H1 (cell line): Measurements from ENCODE around the gene BAK1. TPM values are rescaled to one million over a fixed set of nuclear protein-coding genes. Genes with fewer than 3 reads are reported as not detected.

ENCODE experiments used
- CTCF ChIA-PET: fragments of 300-600 bp; sonication (Branson Sonifier 250); formaldehyde crosslinking; loops from one replicate; lab custom pipeline; 2021; ENCODE audit not compliant: partially characterized antibody; lab: Charles Lee
- POLR2A ChIA-PET: fragments of 300-600 bp; sonication (Branson Sonifier 250); formaldehyde crosslinking; loops from one replicate; lab custom pipeline; 2021; ENCODE audit warnings: inconsistent platforms; ENCODE audit not compliant: partially characterized antibody; lab: Charles Lee
- DNase-seq, 2 experiments: peaks; one replicate each; pipeline versions ENCODE4 v3.0.0 to v3.0.0-alpha.2; 2010 to 2022; ENCODE audit warnings: low spot score in 2 of 2, low read depth in 1 of 2, mixed read lengths in 1 of 2
- FAIRE-seq: peaks from 2 replicates; lab custom pipeline; 2011; peaks lifted over from hg19 to GRCh38; lab: Jason Lieb, UNC
- H2AFZ ChIP-seq: 2 replicates; pipeline ENCODE4 v1.8.1; 2012; ENCODE audit warnings: low read length, inconsistent platforms
- H2AK5ac ChIP-seq: 2 replicates; pipeline ENCODE4 v1.6.1; 2013; ENCODE audit warnings: low read depth, low read length
- H2BK120ac ChIP-seq: replicated peaks from 2 replicates; pipeline ENCODE3; 2013; ENCODE audit warnings: low read depth, low read length, inconsistent platforms
- H2BK12ac ChIP-seq: 2 replicates; pipeline ENCODE4 v1.6.1; 2013; ENCODE audit warnings: low read depth, low read length
- H2BK15ac ChIP-seq: 2 replicates; pipeline ENCODE4 v1.6.1; 2013; ENCODE audit warnings: low read length
- H2BK20ac ChIP-seq: 2 replicates; pipeline ENCODE4 v1.6.1; 2013; ENCODE audit warnings: low read length
- H2BK5ac ChIP-seq: 2 replicates; pipeline ENCODE4 v1.6.1; 2013; ENCODE audit warnings: low read depth, low read length
- H3K14ac ChIP-seq: 2 replicates; pipeline ENCODE4 v1.6.1; 2013; ENCODE audit warnings: inconsistent platforms; ENCODE audit not compliant: insufficient read length
- H3K18ac ChIP-seq: 2 replicates; pipeline ENCODE4 v1.6.1; 2013; ENCODE audit warnings: low read length; ENCODE audit errors: extremely low read depth
- H3K23ac ChIP-seq: 2 replicates; pipeline ENCODE4 v1.6.1; 2013; ENCODE audit warnings: inconsistent platforms; ENCODE audit not compliant: insufficient read length
- H3K23me2 ChIP-seq: 2 replicates; pipeline ENCODE4 v1.6.1; 2013; ENCODE audit warnings: low read depth, low read length
- H3K27ac ChIP-seq: 2 replicates; pipeline ENCODE4 v1.6.1; 2011; ENCODE audit warnings: low read depth, low read length, inconsistent platforms
- H3K27me3 ChIP-seq, 4 experiments: replicated peaks in 1 of 4; 1 replicate in 1 of 4; 2 replicates in 3 of 4; pipeline versions ENCODE4 v1.6.1 to v1.8.1; 2011 to 2013; ENCODE audit warnings: low read length in 3 of 4, mild to moderate bottlenecking in 3 of 4, inconsistent platforms in 2 of 4, mixed read lengths in 2 of 4, moderate library complexity in 1 of 4; ENCODE audit not compliant: control insufficient read depth in 3 of 4, insufficient read depth in 3 of 4; ENCODE audit errors: extremely low read depth in 1 of 4
- H3K36me3 ChIP-seq, 4 experiments: 2 replicates each; pipeline versions ENCODE4 v1.6.1 to v1.8.1; 2011 to 2013; ENCODE audit warnings: mild to moderate bottlenecking in 4 of 4, low read length in 3 of 4, moderate library complexity in 2 of 4, control low read depth in 1 of 4, inconsistent platforms in 1 of 4; ENCODE audit not compliant: insufficient read depth in 4 of 4, control insufficient read depth in 2 of 4
- H3K4ac ChIP-seq: replicated peaks from 2 replicates; pipeline ENCODE3; 2013; ENCODE audit warnings: low read length, low read depth, mixed read lengths, inconsistent platforms; ENCODE audit not compliant: insufficient read length
- H3K4me1 ChIP-seq, 4 experiments: replicated peaks in 1 of 4; 1 replicate in 1 of 4; 2 replicates in 3 of 4; pipeline versions ENCODE4 v1.6.1 to v1.8.1; 2011 to 2013; ENCODE audit warnings: low read length in 3 of 4, inconsistent platforms in 2 of 4, mixed read lengths in 1 of 4; ENCODE audit not compliant: insufficient read depth in 4 of 4, control insufficient read depth in 3 of 4
- H3K4me2 ChIP-seq, 2 experiments: 2 replicates each; pipeline versions ENCODE4 v1.6.1 to v1.8.1; 2011 to 2013; ENCODE audit warnings: low read depth in 2 of 2, low read length in 2 of 2, control low read depth in 1 of 2, inconsistent platforms in 1 of 2, mild to moderate bottlenecking in 1 of 2; ENCODE audit not compliant: insufficient read depth in 1 of 2
- H3K4me3 ChIP-seq, 4 experiments: fragments of 200-600, 300-600 bp in 1 of 4; sonication (generic), shearing (Covaris generic), sonication (Bioruptor Twin) in 1 of 4; 2 replicates each; pipeline versions ENCODE4 v1.5.1 to v1.8.1; 2011 to 2016; ENCODE audit warnings: low read length in 4 of 4, low read depth in 3 of 4, control low read depth in 2 of 4, inconsistent platforms in 2 of 4, mild to moderate bottlenecking in 2 of 4, mixed read lengths in 1 of 4, moderate library complexity in 1 of 4; ENCODE audit not compliant: insufficient read depth in 2 of 4; ENCODE audit errors: extremely low read depth in 1 of 4
- H3K56ac ChIP-seq: replicated peaks from 2 replicates; pipeline ENCODE3; 2013; ENCODE audit warnings: low read depth, mild to moderate bottlenecking, mixed read lengths, low read length, inconsistent platforms; ENCODE audit not compliant: insufficient read length
- H3K79me1 ChIP-seq: 2 replicates; pipeline ENCODE4 v1.6.1; 2013; ENCODE audit warnings: low read depth, low read length, control low read depth
- H3K79me2 ChIP-seq, 2 experiments: 2 replicates each; pipeline versions ENCODE4 v1.6.1 to v1.8.1; 2012 to 2013; ENCODE audit warnings: low read length in 2 of 2, mild to moderate bottlenecking in 2 of 2, inconsistent platforms in 1 of 2; ENCODE audit not compliant: insufficient read depth in 2 of 2, control insufficient read depth in 1 of 2
- H3K9ac ChIP-seq, 4 experiments: replicated peaks in 1 of 4; 1 replicate in 1 of 4; 2 replicates in 3 of 4; pipeline versions ENCODE4 v1.6.1 to v1.8.1; 2011 to 2013; ENCODE audit warnings: low read depth in 3 of 4, low read length in 3 of 4, control low read depth in 2 of 4, mild to moderate bottlenecking in 2 of 4, moderate library complexity in 2 of 4, inconsistent platforms in 1 of 4; ENCODE audit errors: extremely low read depth in 1 of 4
- H3K9me3 ChIP-seq, 2 experiments: 2 replicates each; pipeline versions ENCODE4 v1.6.1 to v1.8.1; 2012 to 2013; ENCODE audit warnings: mild to moderate bottlenecking in 2 of 2, moderate library complexity in 2 of 2, control low read depth in 1 of 2, inconsistent platforms in 1 of 2, low read depth in 1 of 2, low read length in 1 of 2, mixed read lengths in 1 of 2; ENCODE audit not compliant: insufficient read depth in 2 of 2
- H4K20me1 ChIP-seq, 2 experiments: replicated peaks in 1 of 2; 2 replicates each; pipeline versions ENCODE3 to v1.8.1; 2011 to 2013; ENCODE audit warnings: inconsistent platforms in 2 of 2, low read length in 2 of 2, mild to moderate bottlenecking in 1 of 2; ENCODE audit not compliant: insufficient read depth in 2 of 2, control insufficient read depth in 1 of 2
- H4K5ac ChIP-seq: 2 replicates; pipeline ENCODE4 v1.6.1; 2013; ENCODE audit warnings: low read length, low read depth, mixed read lengths, inconsistent platforms; ENCODE audit not compliant: insufficient read length
- H4K8ac ChIP-seq: 2 replicates; pipeline ENCODE4 v1.8.0; 2013; ENCODE audit warnings: mild to moderate bottlenecking, moderate library complexity, low read length, inconsistent platforms; ENCODE audit not compliant: insufficient read depth; ENCODE audit errors: extremely low read depth
- H4K91ac ChIP-seq: replicated peaks from 2 replicates; pipeline ENCODE3; 2013; ENCODE audit warnings: low read length, mixed read lengths, inconsistent platforms; ENCODE audit not compliant: insufficient read length
- CBX8 ChIP-seq: fragments of 300-800, 300-1000 bp; sonication (generic); IDR thresholded peaks from 2 replicates; pipeline ENCODE4 v1.7.1; 2016; ENCODE audit warnings: low read depth, low read length, borderline replicate concordance
- CTBP2 ChIP-seq: IDR thresholded peaks from 2 replicates; pipeline ENCODE4 v1.7.0; 2011; ENCODE audit warnings: borderline replicate concordance, mild to moderate bottlenecking, moderate library complexity, mixed read lengths, low read length; ENCODE audit not compliant: insufficient read depth, insufficient read length
- EZH2 ChIP-seq: fragments of 200-600 bp; sonication (generic); IDR thresholded peaks from 2 replicates; pipeline ENCODE4 v1.7.1; 2012; ENCODE audit warnings: low read depth, mild to moderate bottlenecking, moderate library complexity, low read length, inconsistent platforms; ENCODE audit not compliant: severe bottlenecking
- FOSL1 ChIP-seq: IDR thresholded peaks from 2 replicates; pipeline ENCODE4 v1.6.1; 2011; ENCODE audit warnings: mild to moderate bottlenecking, low read depth, low read length, moderate library complexity; ENCODE audit not compliant: insufficient read depth
- JUND ChIP-seq: IDR thresholded peaks from 2 replicates; pipeline ENCODE4 v1.6.1; 2011; ENCODE audit warnings: mild to moderate bottlenecking, improper control_type of control experiment, low read length
- POU5F1 ChIP-seq: IDR thresholded peaks from 2 replicates; pipeline ENCODE4 v1.6.1; 2011; ENCODE audit warnings: low read depth, mild to moderate bottlenecking, low read length, moderate library complexity
- SUZ12 ChIP-seq: fragments of 200-600 bp; sonication (generic); IDR thresholded peaks from 2 replicates; pipeline ENCODE4 v1.6.1; 2012; ENCODE audit warnings: mild to moderate bottlenecking, inconsistent platforms, low read length, moderate library complexity, mixed read lengths
- TEAD4 ChIP-seq: IDR thresholded peaks from 2 replicates; pipeline ENCODE4 v1.6.1; 2012; ENCODE audit warnings: low read depth, low read length, inconsistent platforms, mixed read lengths
- WGBS, 2 experiments: shearing (Covaris generic) in 1 of 2; methylation state at CpG; one replicate each; pipeline versions ENCODE4 v1.1.6 to v1.1.7; 2013 to 2015; ENCODE audit warnings: low lambda C conversion rate in 2 of 2, mixed read lengths in 2 of 2, inconsistent platforms in 1 of 2, low coverage in 1 of 2, missing lambda C conversion rate in 1 of 2; ENCODE audit not compliant: insufficient replicate concordance in 2 of 2, insufficient coverage in 1 of 2, insufficient read length in 1 of 2; ENCODE audit errors: extremely low coverage in 1 of 2, missing lambda C conversion rate in 1 of 2; 5-methylcytosine and 5-hydroxymethylcytosine counted together
- polyA plus RNA-seq, 7 experiments: library from polyadenylated mRNA; depleted of rRNA in 3 of 7; stranded (reverse) in 5 of 7; unstranded in 2 of 7; fragments of >200 nt in 5 of 7; fragments of 200-250 nt in 2 of 7; gene quantifications; 1 replicate in 5 of 7; 2 replicates in 1 of 7; 4 replicates in 1 of 7; pipeline versions ENCODE4 v1.2.1 to v1.2.3, GENCODE V29; 2011 to 2013; ENCODE audit warnings: missing spikeins in 2 of 7, mixed read lengths in 2 of 7
- total RNA-seq: library from RNA; stranded (reverse); fragmentation: NEBNext Ultra II Directional; extraction: Animal tissue kit (Norgen Biotek cat#: 25700); gene quantifications from 2 replicates; pipeline ENCODE4 v1.2.1, GENCODE V29; 2021
- TF ChIP-seq, protein P1 (sequence below): IDR thresholded peaks from 2 replicates; pipeline ENCODE4 v1.6.1; 2012; ENCODE audit warnings: inconsistent platforms

BAK1 gene
- total and polyA plus RNA-seq, 2 of the 8 experiments (the other 6 are each of a cell fraction or from before 2014, with no cell fraction given) = 43.3 to 43.4 TPM

GRCh38 chr6:33534702-33535101 is 45.4 kb downstream of the BAK1 start:
- DNase-seq (no peak), FAIRE-seq (no peak)
- no peak for TF ChIP-seq EZH2
- TF ChIP-seq FOSL1 = no peak
- TF ChIP-seq, protein P1, sequence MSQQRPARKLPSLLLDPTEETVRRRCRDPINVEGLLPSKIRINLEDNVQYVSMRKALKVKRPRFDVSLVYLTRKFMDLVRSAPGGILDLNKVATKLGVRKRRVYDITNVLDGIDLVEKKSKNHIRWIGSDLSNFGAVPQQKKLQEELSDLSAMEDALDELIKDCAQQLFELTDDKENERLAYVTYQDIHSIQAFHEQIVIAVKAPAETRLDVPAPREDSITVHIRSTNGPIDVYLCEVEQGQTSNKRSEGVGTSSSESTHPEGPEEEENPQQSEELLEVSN = no peak
- no peak for TF ChIP-seq TEAD4
- TF ChIP-seq JUND = no peak
- TF ChIP-seq SUZ12 = no peak
- no peak for TF ChIP-seq CTBP2
- no peak for TF ChIP-seq POU5F1
- TF ChIP-seq CBX8 = no peak
- H3K23me2 ChIP-seq = no peaks in the 10 kb centered on the region
- no peak overlapping the region for H3K18ac ChIP-seq
- no peak overlapping the region for H3K4me2 ChIP-seq
- H3K23ac ChIP-seq = no peak overlapping the region
- H2BK15ac ChIP-seq = no peak overlapping the region
- H4K91ac ChIP-seq = no peak overlapping the region
- H3K79me1 ChIP-seq = no peaks in the 10 kb centered on the region
- no peak overlapping the region for H3K4me3 ChIP-seq
- no peak overlapping the region for H2BK120ac ChIP-seq
- no peak overlapping the region for H4K5ac ChIP-seq
- no peak overlapping the region for H2BK5ac ChIP-seq
- 92% methylated on average over 3 of the region's 3 CpGs; no CpG with 5 or more reads in 1 of the 2 experiments for WGBS, 2 experiments
- no peak overlapping the region for H3K27ac ChIP-seq
- H3K9ac ChIP-seq = no peak overlapping the region
- no peaks in the 10 kb centered on the region for H4K20me1 ChIP-seq
- H3K27me3 ChIP-seq = no peaks in the 10 kb centered on the region
- H3K4ac ChIP-seq = no peak overlapping the region
- H2AFZ ChIP-seq = no peak overlapping the region
- no peaks in the 10 kb centered on the region for H3K9me3 ChIP-seq
- no peak overlapping the region for H2AK5ac ChIP-seq
- ChIA-PET CTCF (interaction anchor here (1.9 kb wide), 1 partner anchor 15 kb away, joined by 5 read pairs; no protein-coding TSS in a partner anchor), POLR2A (no interaction called here)
- no peak overlapping the region for H2BK20ac ChIP-seq
- H3K79me2 ChIP-seq = no peaks in the 10 kb centered on the region
- no peak overlapping the region for H3K14ac ChIP-seq
- H3K36me3 ChIP-seq = no peaks in the 10 kb centered on the region
- no peak overlapping the region for H4K8ac ChIP-seq
- no peak overlapping the region for H2BK12ac ChIP-seq
- H3K4me1 ChIP-seq = no peaks in the 10 kb centered on the region
- H3K56ac ChIP-seq = no peak overlapping the region
